Measurements from ENCODE around the gene TK1. TPM values are rescaled to one million over a fixed set of nuclear protein-coding genes. Genes with fewer than 3 reads are reported as not detected.

Gene TK1
- total and polyA plus RNA-seq, 4 experiments from 2014 or later, result 0.55 to 1.4 (median 0.88) TPM; not detected in 1

GRCh38 chr17:78125138-78125913 is 61.5 kb downstream of the TK1 start:
- Mint-ChIP-seq H3K4me3 (peak overlapping the region; percentile 53 to 98 (median 94)), H3K36me3 (peaks cover 31 to 58% of the 10 kb centered on the region in 2 donors), H3K4me1 (peaks cover 35 to 89% (median 57%) of the 10 kb centered on the region in 4 donors), H3K27ac (peak overlapping the region in 4 of 7 donors; percentile 8 to 95 (median 76)), H3K27me3 (no peaks in the 10 kb centered on the region), H3K9me3 (peaks cover 0 to 2% (median 0%) of the 10 kb centered on the region in 8 donors)
- CTCF ChIA-PET (ENCODE audit: partially characterized antibody), result interaction anchor here (0.7 to 11.0 kb wide), 6 partner anchors 9 to 51 kb away, joined by 3 to 121 read pairs (median 3); no protein-coding TSS in a partner anchor
- Histone ChIP-seq H3K4me1 (ENCODE audit: insufficient read depth, low read length) (peaks cover 83% of the 10 kb centered on the region), H3K36me3 (ENCODE audit: insufficient read depth, low read length) (peaks cover 48% of the 10 kb centered on the region), H3K27ac (ENCODE audit: low read depth, low read length) (peak overlapping the region; percentile 81), H3K9me3 (ENCODE audit: control insufficient read depth in 1 of 2, low read length in 2 of 2) (no peaks in the 10 kb centered on the region), H3K27me3 (ENCODE audit: insufficient read depth, low read length) (no peaks in the 10 kb centered on the region), H3K4me3 (ENCODE audit: low read length in 2 of 2) (peak overlapping the region; percentile 42 to 97)
- peak in 3 of 5 donors; percentile 41 to 51 (median 45) for DNase-seq
- POLR2A ChIA-PET (ENCODE audit: partially characterized antibody), result interaction anchor here (0.9 to 26.7 kb wide), 11 partner anchors 11 to 680 kb away, joined by 3 to 1172 read pairs (median 3); partner anchors contain the start of genes C17orf99, SYNGR2, TMC6 and TMC8
- intact Hi-C loops (cut with micrococcal nuclease), result loop anchor here (5.0 kb wide), 1 partner anchor 673 kb away; no protein-coding TSS in a partner anchor

- CTCF ChIA-PET (ENCODE audit: partially characterized antibody), result interaction anchor here (0.8 to 11.0 kb wide), 5 partner anchors 8 to 51 kb away, joined by 3 to 121 read pairs (median 3); no protein-coding TSS in a partner anchor
- H3K36me3 ChIP-seq (ENCODE audit: insufficient read depth, low read length), result peaks cover 52% of the 10 kb centered on the region
- H3K27me3 Mint-ChIP-seq, result no peaks in the 10 kb centered on the region
These were observed 62.1 kb downstream of the TK1 start for GRCh38 chr17:78124836-78125137.

More at GRCh38 chr17:78124836-78125137, 62.1 kb downstream of the TK1 start:
- peaks cover 0 to 2% (median 0%) of the 10 kb centered on the region in 8 donors for H3K9me3 Mint-ChIP-seq
- Histone ChIP-seq H3K27me3 (ENCODE audit: insufficient read depth, low read length) (no peaks in the 10 kb centered on the region), H3K4me1 (ENCODE audit: insufficient read depth, low read length) (peaks cover 83% of the 10 kb centered on the region), H3K4me3 (ENCODE audit: low read length in 2 of 2) (peak overlapping the region in 1 of 2 donors; percentile 97), H3K9me3 (ENCODE audit: control insufficient read depth in 1 of 2, low read length in 2 of 2) (no peaks in the 10 kb centered on the region), H3K27ac (ENCODE audit: low read depth, low read length) (peak overlapping the region; percentile 81)
- intact Hi-C loops (cut with micrococcal nuclease), result loop anchor here (5.0 kb wide), 1 partner anchor 672 kb away; no protein-coding TSS in a partner anchor
- DNase-seq, result no peak
- peak overlapping the region in 3 of 7 donors; percentile 65 to 95 (median 88) for H3K27ac Mint-ChIP-seq
- POLR2A ChIA-PET (ENCODE audit: partially characterized antibody), result interaction anchor here (0.9 to 26.7 kb wide), 8 partner anchors 12 to 432 kb away, joined by 3 to 1172 read pairs (median 3); partner anchors contain the start of genes C17orf99, TMC6 and TMC8
- H3K4me3 Mint-ChIP-seq, result peak overlapping the region; percentile 53 to 98 (median 94)
- H3K4me1 Mint-ChIP-seq, result peaks cover 31 to 85% (median 54%) of the 10 kb centered on the region in 4 donors
- H3K36me3 Mint-ChIP-seq, result peaks cover 34 to 62% of the 10 kb centered on the region in 2 donors

Other genes with a start within 250 kb of the TK1 start
- 100 to 1,000 TPM; 105 to 112 TPM for gene TNRC6C, start 228.3 kb downstream of the TK1 start, total RNA-seq
- 1 to 10 TPM; 1.3 to 9.4 TPM for gene TNRC6C, start 228.3 kb downstream of the TK1 start, polyA plus RNA-seq
- gene TMC6, start 58.3 kb downstream of the TK1 start, total RNA-seq, result 100 to 1,000 TPM; 697 to 702 TPM
- gene TMC6, start 58.3 kb downstream of the TK1 start, polyA plus RNA-seq, result 100 to 1,000 TPM; 258 to 300 TPM
- 100 to 1,000 TPM; 424 to 430 TPM for gene TMC8, start 56.3 kb downstream of the TK1 start, total RNA-seq
- 100 to 1,000 TPM in 1 of 2 donors, 10 to 100 TPM in 1; 77.7 to 172 TPM for gene TMC8, start 56.3 kb downstream of the TK1 start, polyA plus RNA-seq
- gene C17orf99, start 40.7 kb downstream of the TK1 start, total RNA-seq, result not detected
- not detected for gene C17orf99, start 40.7 kb downstream of the TK1 start, polyA plus RNA-seq
- gene SYNGR2, start 18.5 kb downstream of the TK1 start, total RNA-seq, result 10 to 100 TPM; 60.3 to 61.6 TPM
- gene SYNGR2, start 18.5 kb downstream of the TK1 start, polyA plus RNA-seq, result 100 to 1,000 TPM; 144 to 234 TPM
- gene AFMID, start 310 bp upstream of the TK1 start, total RNA-seq, result 1 to 10 TPM; 3.6 to 3.8 TPM
- gene AFMID, start 310 bp upstream of the TK1 start, polyA plus RNA-seq, result 1 to 10 TPM in 1 of 2 donors, not detected in 1; 2.2 TPM
- gene BIRC5, start 27.2 kb upstream of the TK1 start, total RNA-seq, result under 1 TPM in 1 of 2 experiments, not detected in 1; 0.32 TPM
- gene BIRC5, start 27.2 kb upstream of the TK1 start, polyA plus RNA-seq, result under 1 TPM in 1 of 2 donors, not detected in 1; 0.18 TPM
- gene TMEM235, start 44.6 kb upstream of the TK1 start, total RNA-seq, result not detected
- gene TMEM235, start 44.6 kb upstream of the TK1 start, polyA plus RNA-seq, result not detected
- 1 to 10 TPM; 7.5 to 8.4 TPM for gene SOCS3, start 173.0 kb upstream of the TK1 start, total RNA-seq
- 100 to 1,000 TPM in 1 of 2 donors, 10 to 100 TPM in 1; 60.8 to 220 TPM for gene SOCS3, start 173.0 kb upstream of the TK1 start, polyA plus RNA-seq
- 10 to 100 TPM; 84.4 to 84.8 TPM for gene PGS1, start 191.6 kb upstream of the TK1 start, total RNA-seq
- 10 to 100 TPM; 33.9 to 36.6 TPM for gene PGS1, start 191.6 kb upstream of the TK1 start, polyA plus RNA-seq

Measured in CD4-positive, alpha-beta memory T cell (primary cell).